Adrenal gland (tissue), 12 donors: Measurements from ENCODE around the gene MBNL2. TPM values are rescaled to one million over a fixed set of nuclear protein-coding genes. Genes with fewer than 3 reads are reported as not detected.

Experiments
- DNase-seq, 7 donors: peaks; one replicate each; pipeline ENCODE4 v3.0.0-alpha.2; 2019 to 2020
- H3K27ac ChIP-seq, 5 donors: fragments of 200-600 bp; sonication (generic) in 4 of 5; 1 replicate in 3 of 5; 2 replicates in 2 of 5; pipeline versions ENCODE4 v1.5.1 to v1.8.0; 2016 to 2020; ENCODE audit warnings: mild to moderate bottlenecking in 1 of 5
- H3K27me3 ChIP-seq: fragments of 200-600 bp; 2 replicates; pipeline ENCODE4 v1.8.0; 2021
- H3K36me3 ChIP-seq, 2 donors: fragments of 200-600 bp; replicated peaks in 1 of 2; 1 replicate in 1 of 2; 2 replicates in 1 of 2; pipeline versions ENCODE4 v1.5.1 to v1.8.0; 2018 to 2022
- H3K4me1 ChIP-seq, 2 donors: fragments of 200-600 bp; replicated peaks in 1 of 2; 1 replicate in 1 of 2; 2 replicates in 1 of 2; pipeline versions ENCODE4 v1.5.1 to v1.8.0; 2018 to 2021
- H3K4me3 ChIP-seq, 4 donors: fragments of 200-600 bp; sonication (generic) in 3 of 4; one replicate each; pipeline ENCODE4 v1.5.1; 2016 to 2018
- H3K9me3 ChIP-seq, 3 donors: fragments of 200-600 bp; sonication (generic) in 1 of 3; replicated peaks in 1 of 3; 1 replicate in 2 of 3; 2 replicates in 1 of 3; pipeline versions ENCODE4 v1.5.1 to v1.8.0; 2016 to 2021
- CTCF ChIP-seq, 6 experiments: fragments of 450-650 bp in 4 of 6; fragments of 200-600 bp in 2 of 6; sonication (generic) in 1 of 6; IDR thresholded peaks; 1 replicate in 5 of 6; 2 replicates in 1 of 6; pipeline versions ENCODE4 v1.5.1 to v1.8.0; 2016 to 2021; ENCODE audit warnings: antibody characterized with exemption in 6 of 6, mild to moderate bottlenecking in 2 of 6, moderate library complexity in 1 of 6
- POLR2A ChIP-seq, 2 donors: fragments of 450-650 bp; IDR thresholded peaks; one replicate each; pipeline ENCODE4 v1.6.1; 2017; ENCODE audit warnings: antibody characterized with exemption in 2 of 2, mild to moderate bottlenecking in 2 of 2, moderate library complexity in 1 of 2
- WGBS, 4 donors: extraction: QIAGEN DNeasy Blood & Tissue Kit in 2 of 4; methylation state at CpG; one replicate each; pipeline versions ENCODE4 v1.1.5 to v1.1.7; 2013 to 2017; 5-methylcytosine and 5-hydroxymethylcytosine counted together
- intact Hi-C, 2 donors: fragments of 100-400 bp; cut with DNase I; formaldehyde crosslinking; loops; one replicate each; pipeline versions ENCODE4 v1.14.1 to v1.15.0; 2022 to 2023
- polyA plus RNA-seq, 3 donors: library from polyadenylated mRNA; stranded (reverse); fragments of 200-250 nt in 2 of 3; fragments of 350-450 nt in 1 of 3; fragmentation: Illumina TruSeq in 1 of 3; extraction: RNeasy Lipid Tissue Mini Kit (QIAGEN cat#74804) in 1 of 3; gene quantifications; one replicate each; pipeline ENCODE4 v1.2.3, GENCODE V29; 2013 to 2014
- total RNA-seq, 9 donors: library from RNA; depleted of rRNA in 4 of 9; stranded (reverse); fragments of >200 nt in 4 of 9; fragments of 120-200 nt in 1 of 9; fragmentation: NEBNext Ultra II Directional in 1 of 9; extraction: Animal tissue kit (Norgen Biotek cat#: 25700) in 1 of 9; gene quantifications; one replicate each; pipeline versions ENCODE4 v1.1.0 to v1.2.4, GENCODE V29; 2013 to 2023
- donor health status: healthy with polysubstance abuse.
- donor health status: Bipolar disorder and iron deficiency.
- donor health status: DM: yes; HTN: yes; CAD: no.
- donor health status: DM: no; HTN: no; CAD: no.
- donor health status: DM: no; HTN: no; CAD: no.
- donor health status: DM: yes; HTN: yes; CAD: no.

Gene MBNL2
- total and polyA plus RNA-seq, 12 donors = 29.2 to 250 (median 130) TPM

GRCh38 chr13:97256343-97256783 is 34.2 kb downstream of the MBNL2 start:
- intact Hi-C loops = no loop called here
- Histone ChIP-seq H3K4me1 (peaks cover 62 to 95% of the 10 kb centered on the region in 2 donors), H3K36me3 (no peaks in the 10 kb centered on the region), H3K27me3 (no peaks in the 10 kb centered on the region), H3K27ac (peak overlapping the region; percentile 81 to 95 (median 93)), H3K4me3 (peak overlapping the region in 1 of 4 donors; percentile 24), H3K9me3 (no peaks in the 10 kb centered on the region)
- TF ChIP-seq POLR2A (IDR thresholded peaks at IDR 0.05) (peak in 1 of 2 donors; percentile 3), CTCF (IDR thresholded peaks at IDR 0.05) (no peak)
- DNase-seq = peak in 4 of 7 donors; percentile 60 to 75 (median 69)
- 29 to 37% (median 32%) methylated on average over 5 of the region's 5 CpGs for WGBS, 4 donors

- TF ChIP-seq CTCF (IDR thresholded peaks at IDR 0.05) (no peak), POLR2A (IDR thresholded peaks at IDR 0.05) (no peak)
- Histone ChIP-seq H3K4me1 (peaks cover 71 to 100% of the 10 kb centered on the region in 2 donors), H3K27me3 (no peaks in the 10 kb centered on the region), H3K9me3 (no peaks in the 10 kb centered on the region), H3K36me3 (no peaks in the 10 kb centered on the region), H3K4me3 (no peak overlapping the region), H3K27ac (peak overlapping the region; percentile 81 to 95 (median 93))
- no peak for DNase-seq
- intact Hi-C loops = no loop called here
- WGBS, 4 donors = 73 to 79% (median 77%) methylated on average over 5 to 6 of the region's 6 CpGs
These were observed 35.2 kb downstream of the MBNL2 start for GRCh38 chr13:97257228-97257755.

GRCh38 chr13:97257800-97258799 is 36.0 kb downstream of the MBNL2 start:
- intact Hi-C loops = no loop called here
- H3K4me1 ChIP-seq = peaks cover 77 to 100% of the 10 kb centered on the region in 2 donors

More at GRCh38 chr13:97257800-97258799, 36.0 kb downstream of the MBNL2 start:
- peak overlapping the region in 1 of 4 donors; percentile 14 for H3K4me3 ChIP-seq
- WGBS, 4 donors = 31 to 39% (median 33%) methylated on average over 8 to 13 of the region's 13 CpGs
- no peaks in the 10 kb centered on the region for H3K36me3 ChIP-seq
- peak; percentile 83 to 95 (median 92) for DNase-seq
- no peaks in the 10 kb centered on the region for H3K9me3 ChIP-seq
- TF ChIP-seq POLR2A (IDR thresholded peaks at IDR 0.05) = no peak
- TF ChIP-seq CTCF (IDR thresholded peaks at IDR 0.05) = no peak
- H3K27me3 ChIP-seq = no peaks in the 10 kb centered on the region
- peak overlapping the region; percentile 81 to 95 (median 93) for H3K27ac ChIP-seq
